ENCODE results near the gene TUBA4B. TPM values are rescaled to one million over a fixed set of nuclear protein-coding genes. Genes with fewer than 3 reads are reported as not detected.
A peak's percentile ranks its signal among the peaks of the same experiment; 100 is the strongest.

The TUBA4B gene
- total RNA-seq, 4 donors from 2014 or later: not detected

- Histone ChIP-seq H3K4me3 (no peak overlapping the region), H3K9me3 (no peaks in the 10 kb centered on the region), H3K27ac (peak overlapping the region; percentile 38 to 59 (median 48)), H3K36me3 (no peaks in the 10 kb centered on the region), H3K4me1 (peaks cover 0 to 18% (median 11%) of the 10 kb centered on the region in 4 donors), H3K27me3 (no peaks in the 10 kb centered on the region)
- in situ Hi-C loops (cut with MboI; ENCODE audit: low pct_ligation_motif_present in 1 of 4, low pct_unique_long_range_greater_than_20kb in 1 of 4, low sequenced_read_pairs in 3 of 4): loop anchor here (10.0 to 25.0 kb wide), 3 partner anchors 115 to 235 kb away; partner anchors contain the start of genes SLC23A3 (in 3 of the 4), CNPPD1 (in 2 of the 4), RETREG2 (in 2 of the 4) and NHEJ1 (in 1 of the 4)
- DNase-seq: peak; percentile 41
- intact Hi-C loops (cut with DNase I; ENCODE audit: low total_unique reads): loop anchor here (5.0 to 10.0 kb wide), 2 partner anchors 65 to 127 kb away; partner anchors contain the start of genes ANKZF1, ATG9A and NHEJ1
- TF ChIP-seq POLR2AphosphoS5 (IDR thresholded peaks at IDR 0.05) (peak in 1 of 3 donors; percentile 17), CTCF (IDR thresholded peaks at IDR 0.05) (no peak)
- 52% methylated on average over 16 of the region's 16 CpGs; no CpG with 5 or more reads in 1 of the 2 donors for WGBS, 2 donors (ENCODE audit: low coverage in 1 of 2)
These were observed 36.7 kb downstream of the TUBA4B start for GRCh38 chr2:219289537-219290361.

GRCh38 chr2:219290381-219291171, 37.5 kb downstream of the TUBA4B start:
- no peak for TF ChIP-seq POLR2AphosphoS5 (IDR thresholded peaks at IDR 0.05)
- TF ChIP-seq POLR2A (IDR thresholded peaks at IDR 0.05): no peak
- TF ChIP-seq EP300 (IDR thresholded peaks at IDR 0.05; ENCODE audit: low read depth): no peak
- no peak for TF ChIP-seq CTCF (IDR thresholded peaks at IDR 0.05)
- Histone ChIP-seq H3K4me3 (no peak overlapping the region), H3K27me3 (no peaks in the 10 kb centered on the region), H3K27ac (peak overlapping the region in 2 of 4 donors; percentile 50 to 59), H3K36me3 (no peaks in the 10 kb centered on the region), H3K4me1 (peaks cover 0 to 24% (median 15%) of the 10 kb centered on the region in 4 donors), H3K9me3 (no peaks in the 10 kb centered on the region)
- intact Hi-C loops (cut with DNase I; ENCODE audit: low total_unique reads): loop anchor here (5.0 to 10.0 kb wide), 2 partner anchors 66 to 128 kb away; partner anchors contain the start of genes ANKZF1, ATG9A and NHEJ1
- WGBS, 2 donors (ENCODE audit: low coverage in 1 of 2): 81 to 100% methylated on average over 1 to 16 of the region's 16 CpGs
- DNase-seq: no peak
- in situ Hi-C loops (cut with MboI; ENCODE audit: low pct_ligation_motif_present in 1 of 4, low pct_unique_long_range_greater_than_20kb in 1 of 4, low sequenced_read_pairs in 3 of 4): loop anchor here (10.0 to 25.0 kb wide), 3 partner anchors 116 to 236 kb away; partner anchors contain the start of genes SLC23A3 (in 3 of the 4), CNPPD1 (in 2 of the 4), RETREG2 (in 2 of the 4) and NHEJ1 (in 1 of the 4)

GRCh38 chr2:219291394-219291793, 38.4 kb downstream of the TUBA4B start:
- no peak for DNase-seq
- no peaks in the 10 kb centered on the region for H3K27me3 ChIP-seq
- H3K4me3 ChIP-seq: no peak overlapping the region
- no peaks in the 10 kb centered on the region for H3K9me3 ChIP-seq
- peaks cover 0 to 24% (median 15%) of the 10 kb centered on the region in 4 donors for H3K4me1 ChIP-seq
- 40 to 88% methylated on average over 1 to 7 of the region's 7 CpGs for WGBS, 2 donors (ENCODE audit: low coverage in 1 of 2)
- no peak for TF ChIP-seq CTCF (IDR thresholded peaks at IDR 0.05)
- no peak for TF ChIP-seq POLR2AphosphoS5 (IDR thresholded peaks at IDR 0.05)
- no peak for TF ChIP-seq POLR2A (IDR thresholded peaks at IDR 0.05)
- no peak for TF ChIP-seq EP300 (IDR thresholded peaks at IDR 0.05; ENCODE audit: low read depth)
- intact Hi-C loops (cut with DNase I; ENCODE audit: low total_unique reads) (loop anchor here (5.0 to 10.0 kb wide), 2 partner anchors 67 to 129 kb away; partner anchors contain the start of genes ANKZF1, ATG9A and NHEJ1), in situ Hi-C loops (cut with MboI; ENCODE audit: low pct_ligation_motif_present in 1 of 4, low pct_unique_long_range_greater_than_20kb in 1 of 4, low sequenced_read_pairs in 3 of 4) (loop anchor here (10.0 to 25.0 kb wide), 3 partner anchors 117 to 237 kb away; partner anchors contain the start of genes SLC23A3 (in 3 of the 4), CNPPD1 (in 2 of the 4), RETREG2 (in 2 of the 4) and NHEJ1 (in 1 of the 4))
- no peaks in the 10 kb centered on the region for H3K36me3 ChIP-seq
- no peak overlapping the region for H3K27ac ChIP-seq
